Stomach smooth muscle (tissue), 2 donors: ENCODE data around the gene CPB2.

Source experiments
- H3K27ac ChIP-seq: one replicate; pipeline ENCODE4 v1.7.0; 2013; ENCODE audit warnings: mild to moderate bottlenecking, low read length, inconsistent platforms
- H3K27me3 ChIP-seq, 2 donors: one replicate each; pipeline ENCODE4 v1.7.0; 2013; ENCODE audit warnings: low read length in 2 of 2; ENCODE audit not compliant: insufficient read depth in 2 of 2, control insufficient read depth in 1 of 2
- H3K36me3 ChIP-seq, 2 donors: one replicate each; pipeline ENCODE4 v1.7.0; 2013; ENCODE audit warnings: low read length in 2 of 2; ENCODE audit not compliant: control insufficient read depth in 2 of 2, insufficient read depth in 2 of 2
- H3K4me1 ChIP-seq: one replicate; pipeline ENCODE4 v1.7.0; 2013; ENCODE audit warnings: low read length; ENCODE audit not compliant: control insufficient read depth, insufficient read depth
- H3K4me3 ChIP-seq, 2 donors: one replicate each; pipeline ENCODE4 v1.7.0; 2013; ENCODE audit warnings: low read length in 2 of 2
- H3K9ac ChIP-seq, 2 donors: one replicate each; pipeline ENCODE4 v1.7.0; 2013; ENCODE audit warnings: low read length in 2 of 2, mild to moderate bottlenecking in 1 of 2
- H3K9me3 ChIP-seq, 2 donors: one replicate each; pipeline ENCODE4 v1.7.0; 2013; ENCODE audit warnings: low read length in 2 of 2; ENCODE audit not compliant: control insufficient read depth in 2 of 2
- donor health status: healthy.
- donor health status: Pancreatic carcinoma.

The CPB2 gene

GRCh38 chr13:46104868-46105267, at the start of gene CPB2:
Gene CPB2, minus strand, starts transcription at chr13:46105033. Its CDS starts 24 bp downstream, at chr13:46105009.
- H3K9me3 ChIP-seq, result no peaks in the 10 kb centered on the region
- H3K27ac ChIP-seq, result no peak within 1 kb of the TSS
- H3K36me3 ChIP-seq, result no peaks in the 10 kb centered on the region
- H3K4me3 ChIP-seq, result no peak within 1 kb of the TSS
- no peak within 1 kb of the TSS for H3K9ac ChIP-seq
- no peaks in the 10 kb centered on the region for H3K4me1 ChIP-seq
- no peaks in the 10 kb centered on the region for H3K27me3 ChIP-seq

GRCh38 chr13:46154136-46154801, 49.4 kb upstream of the CPB2 start:
- H3K36me3 ChIP-seq, result no peaks in the 10 kb centered on the region
- H3K27ac ChIP-seq, result no peak overlapping the region
- H3K27me3 ChIP-seq, result no peaks in the 10 kb centered on the region
- H3K9me3 ChIP-seq, result no peaks in the 10 kb centered on the region
- H3K9ac ChIP-seq, result no peak overlapping the region
- H3K4me3 ChIP-seq, result no peak overlapping the region
- H3K4me1 ChIP-seq, result no peaks in the 10 kb centered on the region

- no peaks in the 10 kb centered on the region for H3K9me3 ChIP-seq
- H3K4me1 ChIP-seq, result no peaks in the 10 kb centered on the region
- H3K36me3 ChIP-seq, result no peaks in the 10 kb centered on the region
- no peaks in the 10 kb centered on the region for H3K27me3 ChIP-seq
- H3K9ac ChIP-seq, result no peak overlapping the region
- H3K4me3 ChIP-seq, result no peak overlapping the region
- H3K27ac ChIP-seq, result no peak overlapping the region
These were observed 47.9 kb upstream of the CPB2 start for GRCh38 chr13:46152627-46153328.

GRCh38 chr13:46150134-46150693, 45.4 kb upstream of the CPB2 start:
- Histone ChIP-seq H3K4me1 (no peaks in the 10 kb centered on the region), H3K27me3 (no peaks in the 10 kb centered on the region), H3K9me3 (no peaks in the 10 kb centered on the region), H3K9ac (no peak overlapping the region), H3K27ac (no peak overlapping the region), H3K36me3 (no peaks in the 10 kb centered on the region), H3K4me3 (no peak overlapping the region)

GRCh38 chr13:46149272-46150133, 44.7 kb upstream of the CPB2 start:
- Histone ChIP-seq H3K4me3 (no peak overlapping the region), H3K9ac (no peak overlapping the region), H3K36me3 (no peaks in the 10 kb centered on the region), H3K27me3 (no peaks in the 10 kb centered on the region), H3K27ac (no peak overlapping the region), H3K9me3 (no peaks in the 10 kb centered on the region), H3K4me1 (no peaks in the 10 kb centered on the region)

GRCh38 chr13:46146898-46147297, 42.1 kb upstream of the CPB2 start:
- Histone ChIP-seq H3K4me3 (no peak overlapping the region), H3K9me3 (no peaks in the 10 kb centered on the region), H3K4me1 (no peaks in the 10 kb centered on the region), H3K27me3 (no peaks in the 10 kb centered on the region), H3K27ac (no peak overlapping the region), H3K9ac (no peak overlapping the region), H3K36me3 (no peaks in the 10 kb centered on the region)

- Histone ChIP-seq H3K9ac (no peak overlapping the region), H3K27me3 (no peaks in the 10 kb centered on the region), H3K4me1 (no peaks in the 10 kb centered on the region), H3K9me3 (no peaks in the 10 kb centered on the region), H3K4me3 (no peak overlapping the region), H3K27ac (no peak overlapping the region), H3K36me3 (no peaks in the 10 kb centered on the region)
These were observed 41.1 kb upstream of the CPB2 start for GRCh38 chr13:46145950-46146349.

- H3K27ac ChIP-seq, result no peak overlapping the region
These were observed 40.3 kb upstream of the CPB2 start for GRCh38 chr13:46145135-46145534.

GRCh38 chr13:46143184-46143701, 38.4 kb upstream of the CPB2 start:
- H3K9me3 ChIP-seq, result no peaks in the 10 kb centered on the region
- no peaks in the 10 kb centered on the region for H3K36me3 ChIP-seq
- no peak overlapping the region for H3K4me3 ChIP-seq
- no peak overlapping the region for H3K9ac ChIP-seq
- H3K4me1 ChIP-seq, result no peaks in the 10 kb centered on the region
- H3K27ac ChIP-seq, result no peak overlapping the region
- H3K27me3 ChIP-seq, result no peaks in the 10 kb centered on the region

More at GRCh38 chr13:46145135-46145534, 40.3 kb upstream of the CPB2 start:
- Histone ChIP-seq H3K36me3 (no peaks in the 10 kb centered on the region), H3K9me3 (no peaks in the 10 kb centered on the region), H3K4me1 (no peaks in the 10 kb centered on the region), H3K9ac (no peak overlapping the region), H3K4me3 (no peak overlapping the region), H3K27me3 (no peaks in the 10 kb centered on the region)

GRCh38 chr13:46142776-46143175, 37.9 kb upstream of the CPB2 start:
- H3K27ac ChIP-seq, result no peak overlapping the region
- no peak overlapping the region for H3K4me3 ChIP-seq
- no peaks in the 10 kb centered on the region for H3K27me3 ChIP-seq
- H3K9ac ChIP-seq, result no peak overlapping the region
- H3K36me3 ChIP-seq, result no peaks in the 10 kb centered on the region
- H3K9me3 ChIP-seq, result no peaks in the 10 kb centered on the region
- no peaks in the 10 kb centered on the region for H3K4me1 ChIP-seq
